NCI-H146 treated with DMSO at 0.1 percent for 48 hours (cell line): ENCODE data around the gene SVIL.
"Not testable (repeated sequence)": the region's sequence is repeated elsewhere in the genome, so short reads cannot be mapped to it uniquely, and the experiment has no call there.

ENCODE experiments used
- DNase-seq: peaks from one replicate; lab custom pipeline; 2025; ENCODE audit not compliant: unreplicated experiment; lab: John Stamatoyannopoulos, UW

The SVIL gene

GRCh38 chr10:29578457-29578856 lies 56.3 kb downstream of the SVIL start:
- DNase-seq: no peak

DNA sequence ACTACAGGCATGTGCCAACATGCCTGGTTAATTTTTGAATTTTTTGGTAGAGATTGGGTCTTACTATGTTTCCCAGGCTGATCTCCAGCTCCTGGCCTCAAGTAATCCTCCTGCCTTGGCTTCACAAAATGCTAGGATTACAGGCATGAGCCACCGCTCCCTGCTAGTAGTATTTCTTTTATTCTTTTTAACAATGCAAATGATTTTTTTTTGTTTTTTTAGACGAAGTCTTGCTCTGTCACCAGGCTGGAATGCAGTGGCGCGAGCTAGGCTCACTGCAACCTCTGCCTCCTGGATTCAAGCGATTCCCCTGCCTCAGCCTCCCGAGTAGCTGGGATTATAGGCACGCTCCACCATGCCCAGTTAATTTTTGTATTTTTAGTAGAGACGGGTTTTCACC lies 58.1 kb downstream of the SVIL start:
- no peak for DNase-seq

DNA sequence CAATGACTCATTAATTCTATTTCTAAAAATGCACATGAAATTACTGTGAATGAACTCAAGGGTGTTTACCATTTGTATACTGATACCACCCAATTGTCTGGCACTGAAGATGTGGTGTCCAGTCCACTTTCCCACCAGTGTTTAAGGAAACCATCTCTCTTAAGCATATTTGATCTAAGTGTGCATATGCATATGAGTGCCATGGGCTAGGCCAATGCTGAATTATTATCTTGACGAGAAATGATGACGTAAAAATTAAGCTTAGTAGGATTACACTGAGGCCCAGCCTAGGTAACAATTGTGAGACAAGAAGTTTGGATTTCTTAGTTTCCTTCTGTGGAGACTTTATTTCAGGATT lies 59.7 kb downstream of the SVIL start:
- DNase-seq: no peak

DNA sequence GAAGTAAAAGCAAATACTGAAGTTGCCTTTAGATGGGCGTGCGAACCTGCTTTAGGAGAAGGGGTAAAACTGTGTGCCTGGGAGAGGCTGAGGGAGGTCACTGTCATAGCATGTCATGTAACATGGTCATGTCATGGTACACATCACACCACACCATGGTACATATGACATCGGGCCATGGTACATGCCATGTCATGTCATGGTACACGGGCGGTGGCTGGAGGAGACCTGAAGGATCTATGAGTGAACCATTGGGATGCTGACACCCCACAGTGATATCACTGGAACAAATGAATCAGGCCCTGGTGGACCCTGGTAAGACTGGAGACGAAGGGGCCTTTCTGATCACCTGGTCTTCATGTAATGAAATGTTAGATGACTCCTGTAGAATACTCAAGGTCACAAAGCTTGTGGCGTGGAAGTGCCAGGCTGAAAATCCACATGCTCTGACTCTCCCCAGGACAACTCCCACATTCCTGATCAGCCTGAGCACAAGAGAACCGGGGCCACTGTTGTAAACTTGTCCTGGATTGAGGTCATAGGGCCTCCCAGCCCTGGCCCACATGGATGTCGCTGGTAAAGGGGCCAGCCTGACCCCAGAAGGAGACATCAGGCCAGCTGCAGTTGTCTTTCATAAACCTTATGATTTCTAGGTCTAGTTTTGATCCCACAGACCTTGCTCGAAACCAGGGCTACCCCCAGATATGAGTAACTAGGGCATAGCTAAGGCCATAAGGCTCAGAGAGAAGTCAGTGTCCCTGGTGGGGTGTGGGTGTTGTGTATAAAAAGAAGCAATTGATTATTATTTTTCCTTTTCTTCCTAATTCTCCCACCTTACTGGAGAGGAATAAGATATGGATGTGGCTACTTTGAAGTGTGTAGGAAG lies 60.3 kb downstream of the SVIL start:
- DNase-seq: not testable (repeated sequence)

DNA sequence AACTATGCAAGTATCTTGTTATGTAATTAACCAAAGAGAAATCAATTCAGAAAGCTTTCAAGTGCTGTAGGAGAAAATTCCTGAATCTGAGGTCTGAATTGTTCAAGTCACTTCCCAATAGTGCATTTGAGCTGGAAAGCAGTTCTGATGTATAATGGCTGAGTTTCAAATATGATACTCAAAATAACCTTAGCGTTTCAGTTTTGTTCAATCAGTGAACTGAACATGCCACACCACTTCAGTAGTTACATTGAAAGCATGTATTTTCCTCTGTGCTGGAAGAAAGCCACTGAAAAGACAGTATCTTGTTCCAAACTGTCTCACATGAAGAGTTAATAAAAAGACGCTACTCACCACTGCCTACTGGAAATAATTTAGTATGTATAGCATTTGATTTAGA lies 64.5 kb downstream of the SVIL start:
- DNase-seq: not testable (repeated sequence)

GRCh38 chr10:29569795-29570194 lies 65.0 kb downstream of the SVIL start:
- DNase-seq: no peak

DNA sequence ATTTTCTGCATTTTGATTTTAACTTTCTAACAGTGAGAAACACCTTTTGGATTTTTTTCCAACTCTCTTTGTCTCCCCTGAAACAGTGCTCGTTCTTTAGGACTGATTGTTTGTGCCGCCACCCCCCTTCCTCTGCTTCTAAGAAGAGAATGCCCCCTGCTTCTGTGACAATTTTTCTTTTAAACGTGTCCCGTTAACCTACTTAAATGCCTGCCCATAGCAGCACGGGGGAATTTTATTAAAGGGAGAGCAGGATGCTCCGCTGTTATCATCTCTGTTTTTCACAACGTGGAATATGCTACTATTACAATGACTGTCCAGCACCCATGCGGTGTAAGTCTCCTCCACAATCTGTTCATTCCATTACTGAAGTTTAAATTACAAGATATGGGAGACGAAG lies 67.8 kb downstream of the SVIL start:
- DNase-seq: no peak

GRCh38 chr10:29566209-29566608 lies 68.6 kb downstream of the SVIL start:
- not testable (repeated sequence) for DNase-seq

- DNase-seq: no peak
Observed at GRCh38 chr10:29563420-29564035, 71.2 kb downstream of the SVIL start.

DNA sequence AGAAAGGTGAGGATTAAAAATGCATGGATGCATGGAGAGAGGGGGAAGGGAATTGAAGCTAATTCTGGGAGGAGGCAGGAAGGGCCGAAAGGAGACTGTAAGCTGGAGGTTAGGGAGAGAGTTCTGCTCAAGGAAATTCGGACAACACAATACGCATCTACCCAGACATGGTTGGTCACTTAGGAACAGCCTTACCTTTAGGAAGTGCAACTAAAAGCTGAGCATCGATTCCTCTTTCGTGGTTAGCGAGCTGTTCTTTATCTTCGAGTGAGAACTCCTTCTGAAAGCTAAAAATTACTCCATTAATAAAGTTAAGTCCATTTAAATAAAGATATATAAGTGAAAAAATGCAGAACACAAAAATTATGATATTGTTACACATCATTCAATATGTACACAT lies 71.8 kb downstream of the SVIL start:
- DNase-seq: not testable (repeated sequence)

- DNase-seq: no peak
Observed at GRCh38 chr10:29559996-29560395, 74.8 kb downstream of the SVIL start.

- DNase-seq: no peak
Observed at GRCh38 chr10:29557665-29558064, 77.1 kb downstream of the SVIL start.

GRCh38 chr10:29555746-29556481 lies 78.9 kb downstream of the SVIL start:
- DNase-seq: no peak

- no peak for DNase-seq
Observed at GRCh38 chr10:29555091-29555745, 79.6 kb downstream of the SVIL start.

DNA sequence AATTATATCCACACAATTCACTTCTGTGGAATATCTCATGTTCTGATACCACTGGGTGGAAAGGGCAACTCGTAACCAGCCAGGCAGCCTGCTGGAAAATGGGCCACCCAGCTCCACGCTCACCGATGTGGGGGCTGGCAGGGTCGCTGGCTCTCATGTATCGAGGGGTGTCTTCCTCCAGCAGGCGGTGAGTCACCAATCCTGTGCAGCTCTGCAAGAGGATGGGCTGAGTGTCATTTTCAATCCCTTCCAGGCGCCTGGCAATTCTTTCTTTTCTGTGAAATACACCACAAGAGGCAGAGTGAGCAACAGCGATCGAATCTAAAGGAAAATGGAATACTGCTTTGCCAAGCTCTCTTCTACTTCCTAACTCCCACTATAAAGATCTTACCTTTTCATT lies 80.1 kb downstream of the SVIL start:
- no peak for DNase-seq

DNA sequence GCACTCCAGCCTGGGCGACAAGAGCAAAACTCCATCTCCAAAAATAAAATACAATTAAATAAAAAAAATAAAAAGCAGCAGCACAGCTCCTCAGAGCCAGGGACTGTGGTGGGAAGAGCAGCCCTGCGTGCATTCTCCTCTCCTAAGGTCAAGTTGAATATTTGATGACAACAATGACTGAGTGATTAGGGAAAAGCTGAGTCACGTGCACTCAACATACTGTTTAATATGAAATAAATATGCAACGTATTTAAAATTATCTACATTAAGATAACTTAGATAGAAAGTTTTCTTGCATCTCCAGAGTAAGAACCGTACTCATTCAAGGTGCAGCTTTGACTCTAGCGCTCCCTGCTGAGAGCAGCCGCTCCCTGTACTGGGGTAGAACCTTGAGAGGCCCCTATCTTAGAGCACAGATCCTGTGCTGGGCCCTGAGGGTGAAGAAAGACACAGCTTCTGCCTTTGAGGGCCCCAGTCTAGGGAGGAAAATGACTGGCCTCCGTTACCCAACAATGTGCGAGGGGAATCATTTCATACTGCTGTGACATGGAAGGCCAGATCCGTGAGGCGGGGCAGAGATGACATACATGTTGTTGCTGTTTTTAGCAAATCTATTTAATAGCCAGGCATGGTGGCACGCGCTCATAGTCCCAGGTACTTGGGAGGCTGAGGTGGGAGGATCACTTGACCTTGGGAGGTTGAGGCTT lies 81.1 kb downstream of the SVIL start:
- DNase-seq: no peak

DNA sequence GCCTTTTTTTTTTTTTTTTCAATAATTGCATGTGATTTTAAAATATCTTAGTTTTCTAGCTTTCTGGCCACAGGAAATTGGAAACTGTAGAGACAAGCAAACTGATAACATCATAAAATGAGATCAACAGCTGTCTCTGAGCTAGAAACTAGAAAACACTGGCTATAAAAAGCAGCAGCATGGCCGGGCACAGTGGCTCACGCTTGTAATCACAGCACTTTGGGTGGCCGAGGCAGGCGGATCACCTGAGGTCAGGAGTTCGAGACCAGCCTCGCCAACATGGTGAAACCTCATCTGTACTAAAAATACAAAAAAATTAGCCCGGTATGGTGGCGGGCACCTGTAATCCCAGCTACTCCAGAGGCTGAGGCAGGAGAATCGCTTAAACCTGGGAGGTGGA lies 81.7 kb downstream of the SVIL start:
- not testable (repeated sequence) for DNase-seq

- not testable (repeated sequence) for DNase-seq
Observed at GRCh38 chr10:29549493-29549892, 85.3 kb downstream of the SVIL start.

- no peak for DNase-seq
Observed at GRCh38 chr10:29546773-29547313, 87.9 kb downstream of the SVIL start.

- no peak for DNase-seq
Observed at GRCh38 chr10:29545122-29545521, 89.6 kb downstream of the SVIL start.
